ENCODE data around the gene APBB1. TPM values are rescaled to one million over a fixed set of nuclear protein-coding genes. Genes with fewer than 3 reads are reported as not detected.

The APBB1 gene
- polyA plus RNA-seq, 1 donor from 2014 or later, result 283 TPM

- no peak overlapping the region for H2AFZ ChIP-seq (ENCODE audit: low read depth, low read length)
- H3K4me3 ChIP-seq (ENCODE audit: low read length), result no peak overlapping the region
- H3K36me3 ChIP-seq (ENCODE audit: insufficient read depth, low read length), result no peaks in the 10 kb centered on the region
- no peaks in the 10 kb centered on the region for H3K79me2 ChIP-seq (replicated peaks; ENCODE audit: insufficient read depth, low read length)
- H4K20me1 ChIP-seq (ENCODE audit: insufficient read depth), result no peaks in the 10 kb centered on the region
- H3K27ac ChIP-seq (ENCODE audit: low read length), result no peak overlapping the region
- no peak for TF ChIP-seq POLR2AphosphoS5 (IDR thresholded peaks at IDR 0.05)
- TF ChIP-seq MXI1 (conservative IDR thresholded peaks at IDR 0.05; ENCODE audit: poor library complexity, severe bottlenecking), result no peak
- TF ChIP-seq REST (IDR thresholded peaks at IDR 0.05; ENCODE audit: borderline replicate concordance), result no peak
- TF ChIP-seq SMC3 (conservative IDR thresholded peaks at IDR 0.05; ENCODE audit: poor library complexity), result no peak
- no peak for TF ChIP-seq CTCF (IDR thresholded peaks at IDR 0.05; ENCODE audit: poor library complexity, severe bottlenecking)
- TF ChIP-seq RAD21 (conservative IDR thresholded peaks at IDR 0.05), result no peak
- TF ChIP-seq TAF1 (IDR thresholded peaks at IDR 0.05; ENCODE audit: low read depth), result no peak
- TF ChIP-seq EZH2 (IDR thresholded peaks at IDR 0.05; ENCODE audit: borderline replicate concordance, insufficient read depth, low read length, poor library complexity, severe bottlenecking), result no peak
- TF ChIP-seq EP300 (conservative IDR thresholded peaks at IDR 0.05; ENCODE audit: poor library complexity, severe bottlenecking), result no peak
- H3F3A ChIP-seq (ENCODE audit: insufficient read depth, low read length, poor library complexity, severe bottlenecking), result no peaks in the 10 kb centered on the region
- no peak overlapping the region for H3K9ac ChIP-seq (ENCODE audit: low read length)
- no peaks in the 10 kb centered on the region for H3K9me3 ChIP-seq (ENCODE audit: low read length)
- no peaks in the 10 kb centered on the region for H3K27me3 ChIP-seq (ENCODE audit: insufficient read depth, low read depth, low read length)
- H3K9me2 ChIP-seq (ENCODE audit: insufficient read depth, low read length), result no peaks in the 10 kb centered on the region
- no peak overlapping the region for H3K4me2 ChIP-seq (ENCODE audit: low read length)
Observed at GRCh38 chr11:6437993-6438392, 19.1 kb upstream of the APBB1 start.

GRCh38 chr11:6437423-6437822, 18.5 kb upstream of the APBB1 start:
- H3K27me3 ChIP-seq (ENCODE audit: insufficient read depth, low read depth, low read length), result no peaks in the 10 kb centered on the region
- H4K20me1 ChIP-seq (ENCODE audit: insufficient read depth), result no peaks in the 10 kb centered on the region
- H3K79me2 ChIP-seq (replicated peaks; ENCODE audit: insufficient read depth, low read length), result no peaks in the 10 kb centered on the region
- H3K9me2 ChIP-seq (ENCODE audit: insufficient read depth, low read length), result no peaks in the 10 kb centered on the region
- H3K9me3 ChIP-seq (ENCODE audit: low read length), result no peaks in the 10 kb centered on the region
- no peak overlapping the region for H3K4me3 ChIP-seq (ENCODE audit: low read length)
- TF ChIP-seq CTCF (IDR thresholded peaks at IDR 0.05; ENCODE audit: poor library complexity, severe bottlenecking) (no peak), EP300 (conservative IDR thresholded peaks at IDR 0.05; ENCODE audit: poor library complexity, severe bottlenecking) (no peak), SMC3 (conservative IDR thresholded peaks at IDR 0.05; ENCODE audit: poor library complexity) (no peak), TAF1 (IDR thresholded peaks at IDR 0.05; ENCODE audit: low read depth) (no peak), REST (IDR thresholded peaks at IDR 0.05; ENCODE audit: borderline replicate concordance) (no peak), RAD21 (conservative IDR thresholded peaks at IDR 0.05) (no peak), POLR2AphosphoS5 (IDR thresholded peaks at IDR 0.05) (no peak), EZH2 (IDR thresholded peaks at IDR 0.05; ENCODE audit: borderline replicate concordance, insufficient read depth, low read length, poor library complexity, severe bottlenecking) (no peak), MXI1 (conservative IDR thresholded peaks at IDR 0.05; ENCODE audit: poor library complexity, severe bottlenecking) (no peak)
- H3K4me2 ChIP-seq (ENCODE audit: low read length), result no peak overlapping the region
- H3K27ac ChIP-seq (ENCODE audit: low read length), result no peak overlapping the region
- no peaks in the 10 kb centered on the region for H3K36me3 ChIP-seq (ENCODE audit: insufficient read depth, low read length)
- no peak overlapping the region for H2AFZ ChIP-seq (ENCODE audit: low read depth, low read length)
- no peaks in the 10 kb centered on the region for H3F3A ChIP-seq (ENCODE audit: insufficient read depth, low read length, poor library complexity, severe bottlenecking)
- no peak overlapping the region for H3K9ac ChIP-seq (ENCODE audit: low read length)

Data from neural cell (in vitro differentiated cells).